ENCODE results near the gene KLK15.

- TF ChIP-seq NFE2L2 (IDR thresholded peaks at IDR 0.05; ENCODE audit: low read depth, low read length) (no peak), SMC3 (IDR thresholded peaks at IDR 0.05; ENCODE audit: low read depth, low read length) (no peak), POLR2A (IDR thresholded peaks at IDR 0.05; ENCODE audit: low read depth, low read length) (no peak), CEBPB (IDR thresholded peaks at IDR 0.05; ENCODE audit: low read depth, low read length) (no peak), CTCF (conservative IDR thresholded peaks at IDR 0.05; ENCODE audit: low read depth, low read length) (no peak), RFX5 (IDR thresholded peaks at IDR 0.05; ENCODE audit: low read depth, low read length) (no peak), FOS (IDR thresholded peaks at IDR 0.05; ENCODE audit: low read depth, low read length) (no peak)
Measured at GRCh38 chr19:50839712-50840655, 6.6 kb upstream of the KLK15 start.

Measured in IMR-90 (cell line).